ENCODE data around the gene ST7. TPM values are rescaled to one million over a fixed set of nuclear protein-coding genes. Genes with fewer than 3 reads are reported as not detected.

Gene ST7
- total RNA-seq, 4 donors from 2014 or later = 7.2 to 47.9 (median 19.1) TPM

DNA sequence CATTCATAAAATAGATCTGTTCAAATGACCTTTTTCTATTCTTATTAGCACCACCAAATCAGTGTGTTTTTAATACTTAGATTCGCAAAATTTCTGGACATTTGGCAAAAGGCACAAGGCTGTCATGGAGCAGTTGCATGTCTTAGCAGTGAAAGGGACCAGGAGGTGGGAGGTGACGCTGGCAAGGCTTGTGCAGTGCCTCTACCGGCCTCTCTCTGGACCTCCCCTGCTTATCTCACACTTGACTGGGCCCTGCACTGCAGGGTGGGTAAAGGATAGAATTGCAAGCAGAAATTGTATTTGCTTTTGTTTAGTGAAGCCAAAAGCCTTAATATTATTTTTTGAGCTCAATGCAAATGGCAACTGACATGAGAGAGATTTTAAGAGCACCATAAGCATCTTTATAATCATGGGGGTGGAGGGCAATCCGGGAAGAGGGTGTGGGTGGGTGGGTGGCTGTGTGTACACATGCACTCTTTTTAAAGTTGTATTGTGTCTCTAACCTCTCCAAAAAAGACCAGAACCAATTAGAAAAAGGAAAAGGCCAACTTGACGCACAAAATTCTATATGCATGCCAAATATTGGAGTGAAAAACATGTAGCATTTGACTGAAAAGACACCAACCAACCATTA lies 263.3 kb downstream of the ST7 start:
- Histone ChIP-seq H3K36me3 (no peaks in the 10 kb centered on the region), H3K9me3 (no peaks in the 10 kb centered on the region), H3K27ac (no peak overlapping the region), H3K4me1 (no peaks in the 10 kb centered on the region), H3K4me3 (no peak overlapping the region), H3K27me3 (no peaks in the 10 kb centered on the region)
- intact Hi-C loops (cut with DNase I; ENCODE audit: low total_unique reads) = no loop called here
- in situ Hi-C loops (cut with MboI; ENCODE audit: low pct_ligation_motif_present in 1 of 4, low pct_unique_long_range_greater_than_20kb in 1 of 4, low sequenced_read_pairs in 3 of 4) = loop anchor here in 2 of 4 donors (25.0 kb wide), 3 partner anchors 496 to 996 kb away; partner anchors contain the start of gene ANKRD7 (in 1 of the 2)
- no peak for TF ChIP-seq EP300 (IDR thresholded peaks at IDR 0.05; ENCODE audit: low read depth)
- no peak for TF ChIP-seq POLR2AphosphoS5 (IDR thresholded peaks at IDR 0.05)
- TF ChIP-seq, protein P1, sequence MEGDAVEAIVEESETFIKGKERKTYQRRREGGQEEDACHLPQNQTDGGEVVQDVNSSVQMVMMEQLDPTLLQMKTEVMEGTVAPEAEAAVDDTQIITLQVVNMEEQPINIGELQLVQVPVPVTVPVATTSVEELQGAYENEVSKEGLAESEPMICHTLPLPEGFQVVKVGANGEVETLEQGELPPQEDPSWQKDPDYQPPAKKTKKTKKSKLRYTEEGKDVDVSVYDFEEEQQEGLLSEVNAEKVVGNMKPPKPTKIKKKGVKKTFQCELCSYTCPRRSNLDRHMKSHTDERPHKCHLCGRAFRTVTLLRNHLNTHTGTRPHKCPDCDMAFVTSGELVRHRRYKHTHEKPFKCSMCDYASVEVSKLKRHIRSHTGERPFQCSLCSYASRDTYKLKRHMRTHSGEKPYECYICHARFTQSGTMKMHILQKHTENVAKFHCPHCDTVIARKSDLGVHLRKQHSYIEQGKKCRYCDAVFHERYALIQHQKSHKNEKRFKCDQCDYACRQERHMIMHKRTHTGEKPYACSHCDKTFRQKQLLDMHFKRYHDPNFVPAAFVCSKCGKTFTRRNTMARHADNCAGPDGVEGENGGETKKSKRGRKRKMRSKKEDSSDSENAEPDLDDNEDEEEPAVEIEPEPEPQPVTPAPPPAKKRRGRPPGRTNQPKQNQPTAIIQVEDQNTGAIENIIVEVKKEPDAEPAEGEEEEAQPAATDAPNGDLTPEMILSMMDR (IDR thresholded peaks at IDR 0.05) = no peak
- no peak for TF ChIP-seq POLR2A (IDR thresholded peaks at IDR 0.05)
- 82 to 86% methylated on average over 3 to 5 of the region's 5 CpGs for WGBS, 2 donors (ENCODE audit: low coverage in 1 of 2)
- no peak for DNase-seq

DNA sequence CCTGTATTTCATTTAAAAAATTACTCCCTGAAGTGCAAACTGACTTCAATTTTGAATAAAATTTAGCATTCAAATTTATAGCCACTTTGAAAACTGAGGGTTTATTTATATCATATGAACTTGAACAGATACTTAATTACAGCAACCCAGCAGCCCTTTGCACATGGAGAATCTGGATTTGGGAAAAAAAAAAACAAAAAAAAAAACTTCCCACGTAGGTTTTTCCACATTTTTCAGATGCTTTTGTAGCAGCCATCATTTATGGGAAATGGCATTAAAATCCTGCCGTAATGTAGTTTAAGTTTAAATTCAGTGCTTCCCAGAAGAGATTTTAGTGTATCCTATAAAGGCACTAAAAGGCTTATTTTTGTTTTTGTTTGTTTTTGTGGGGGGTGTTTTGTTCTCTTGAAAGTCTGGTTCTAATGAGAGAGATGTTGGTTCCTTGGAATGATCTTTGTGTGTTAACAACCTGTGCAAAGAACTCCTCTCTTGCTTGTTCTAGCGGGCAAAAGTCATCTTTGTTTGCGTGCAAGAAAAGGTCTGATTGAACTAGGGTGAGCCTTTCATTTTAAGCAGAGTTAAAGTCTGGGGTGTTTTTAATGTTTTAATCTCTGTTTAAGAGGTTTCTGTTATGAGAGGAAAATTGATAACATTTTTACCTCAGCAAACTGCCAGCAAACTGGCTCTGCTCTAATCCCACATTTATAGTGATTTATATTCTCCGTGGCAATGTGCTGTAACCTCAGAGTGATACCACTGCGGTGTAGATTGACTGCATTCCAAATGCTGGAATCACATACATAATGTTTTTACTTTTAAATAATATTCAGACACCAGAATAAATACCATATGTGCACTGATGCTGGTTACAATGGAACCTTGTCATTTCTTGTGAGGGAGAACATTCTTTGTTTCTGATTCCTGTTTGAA lies 264.1 kb downstream of the ST7 start:
- Histone ChIP-seq H3K27me3 (no peaks in the 10 kb centered on the region), H3K4me1 (no peaks in the 10 kb centered on the region), H3K9me3 (no peaks in the 10 kb centered on the region), H3K36me3 (no peaks in the 10 kb centered on the region), H3K4me3 (no peak overlapping the region), H3K27ac (no peak overlapping the region)
- DNase-seq = no peak
- WGBS, 2 donors (ENCODE audit: low coverage in 1 of 2) = 74 to 77% methylated on average over 4 to 6 of the region's 6 CpGs
- TF ChIP-seq EP300 (IDR thresholded peaks at IDR 0.05; ENCODE audit: low read depth) (no peak), POLR2A (IDR thresholded peaks at IDR 0.05) (no peak), POLR2AphosphoS5 (IDR thresholded peaks at IDR 0.05) (no peak)
- TF ChIP-seq, protein P1 (IDR thresholded peaks at IDR 0.05) = no peak
- in situ Hi-C loops (cut with MboI; ENCODE audit: low pct_ligation_motif_present in 1 of 4, low pct_unique_long_range_greater_than_20kb in 1 of 4, low sequenced_read_pairs in 3 of 4) (loop anchor here in 2 of 4 donors (25.0 kb wide), 3 partner anchors 495 to 995 kb away; partner anchors contain the start of gene ANKRD7 (in 1 of the 2)), intact Hi-C loops (cut with DNase I; ENCODE audit: low total_unique reads) (no loop called here)

DNA sequence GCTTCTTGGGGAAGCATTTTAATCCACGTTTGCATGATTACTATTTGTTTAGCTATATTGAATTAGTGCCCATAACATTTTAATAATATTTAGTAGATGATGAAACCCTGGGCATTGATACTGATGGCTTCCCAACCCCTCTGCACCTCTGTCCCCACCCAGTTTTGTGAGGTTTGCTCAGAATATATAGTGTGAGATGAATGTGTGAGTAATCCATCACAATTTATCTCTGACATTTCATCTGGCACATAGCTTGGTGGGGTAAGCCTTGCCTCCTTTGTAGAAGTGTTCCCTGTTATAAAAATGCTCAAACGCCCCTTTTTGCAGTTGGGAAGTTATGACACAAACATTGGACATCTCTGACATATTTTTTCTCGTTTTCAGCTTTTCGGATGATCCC lies 265.4 kb downstream of the ST7 start:
- Histone ChIP-seq H3K27ac (no peak overlapping the region), H3K36me3 (no peaks in the 10 kb centered on the region), H3K27me3 (no peaks in the 10 kb centered on the region), H3K9me3 (no peaks in the 10 kb centered on the region), H3K4me3 (no peak overlapping the region), H3K4me1 (no peaks in the 10 kb centered on the region)
- intact Hi-C loops (cut with DNase I; ENCODE audit: low total_unique reads) (no loop called here), in situ Hi-C loops (cut with MboI; ENCODE audit: low pct_ligation_motif_present in 1 of 4, low pct_unique_long_range_greater_than_20kb in 1 of 4, low sequenced_read_pairs in 3 of 4) (loop anchor here in 2 of 4 donors (25.0 kb wide), 3 partner anchors 494 to 994 kb away; partner anchors contain the start of gene ANKRD7 (in 1 of the 2))
- no peak for TF ChIP-seq POLR2AphosphoS5 (IDR thresholded peaks at IDR 0.05)
- TF ChIP-seq, protein P1 (IDR thresholded peaks at IDR 0.05) = no peak
- no peak for TF ChIP-seq POLR2A (IDR thresholded peaks at IDR 0.05)
- TF ChIP-seq EP300 (IDR thresholded peaks at IDR 0.05; ENCODE audit: low read depth) = no peak
- WGBS, 2 donors (ENCODE audit: low coverage in 1 of 2) = 74 to 81% methylated on average over 4 of the region's 4 CpGs
- no peak for DNase-seq

DNA sequence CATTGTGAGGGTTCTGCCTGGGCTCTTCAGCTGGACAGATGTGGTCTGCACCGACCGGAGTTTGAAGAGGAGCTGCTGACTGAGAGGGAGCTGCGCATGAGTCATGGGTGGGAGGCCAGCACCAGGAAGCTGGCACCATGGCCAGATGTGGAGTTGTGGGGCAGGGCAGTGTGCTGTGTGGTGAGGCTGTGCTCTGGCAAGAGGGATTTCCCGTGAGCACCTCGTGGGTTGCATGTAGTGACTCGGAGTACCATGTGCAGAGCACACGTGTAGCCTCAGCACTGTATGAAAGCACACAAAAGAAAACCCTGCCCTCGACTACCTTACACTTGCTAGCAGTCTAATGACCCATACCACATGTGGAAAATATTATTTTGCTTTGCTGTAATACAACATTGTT lies 266.2 kb downstream of the ST7 start:
- no peak overlapping the region for H3K4me3 ChIP-seq
- no peaks in the 10 kb centered on the region for H3K36me3 ChIP-seq
- no peaks in the 10 kb centered on the region for H3K9me3 ChIP-seq
- H3K4me1 ChIP-seq = no peaks in the 10 kb centered on the region
- in situ Hi-C loops (cut with MboI; ENCODE audit: low pct_ligation_motif_present in 1 of 4, low pct_unique_long_range_greater_than_20kb in 1 of 4, low sequenced_read_pairs in 3 of 4) (loop anchor here in 2 of 4 donors (25.0 kb wide), 3 partner anchors 493 to 993 kb away; partner anchors contain the start of gene ANKRD7 (in 1 of the 2)), intact Hi-C loops (cut with DNase I; ENCODE audit: low total_unique reads) (no loop called here)
- H3K27ac ChIP-seq = no peak overlapping the region
- DNase-seq = no peak
- H3K27me3 ChIP-seq = no peaks in the 10 kb centered on the region
- no peak for TF ChIP-seq POLR2AphosphoS5 (IDR thresholded peaks at IDR 0.05)
- TF ChIP-seq EP300 (IDR thresholded peaks at IDR 0.05; ENCODE audit: low read depth) = no peak
- TF ChIP-seq, protein P1 (IDR thresholded peaks at IDR 0.05) = no peak
- no peak for TF ChIP-seq POLR2A (IDR thresholded peaks at IDR 0.05)
- WGBS, 2 donors (ENCODE audit: low coverage in 1 of 2) = 94 to 100% methylated on average over 1 to 8 of the region's 8 CpGs

Data from transverse colon (tissue), 4 donors.